Kidney (tissue), 14 donors: ENCODE measurements around the gene VPS33B. TPM values are rescaled to one million over a fixed set of nuclear protein-coding genes. Genes with fewer than 3 reads are reported as not detected.
"Not testable (repeated sequence)": the region's sequence is repeated elsewhere in the genome, so short reads cannot be mapped to it uniquely, and the experiment has no call there.

Experiments
- DNase-seq, 5 donors: peaks; one replicate each; pipeline ENCODE4 v3.0.0-alpha.2; 2013 to 2020
- FAIRE-seq: peaks from 2 replicates; lab custom pipeline; 2012; peaks lifted over from hg19 to GRCh38; lab: Jason Lieb, UNC
- H3K27ac ChIP-seq, 2 donors: one replicate each; pipeline ENCODE4 v1.7.0; 2013; ENCODE audit warnings: low read depth in 2 of 2, low read length in 2 of 2, inconsistent platforms in 1 of 2
- H3K27me3 ChIP-seq: one replicate; pipeline ENCODE4 v1.7.1; 2013; ENCODE audit warnings: low read length, inconsistent platforms; ENCODE audit not compliant: control insufficient read depth, insufficient read depth
- H3K36me3 ChIP-seq, 3 donors: one replicate each; pipeline versions ENCODE4 v1.7.0 to v1.7.1; 2013; ENCODE audit warnings: low read length in 3 of 3, control low read depth in 1 of 3, inconsistent platforms in 1 of 3; ENCODE audit not compliant: insufficient read depth in 3 of 3, control insufficient read depth in 2 of 3
- H3K4me1 ChIP-seq, 3 donors: one replicate each; pipeline versions ENCODE4 v1.7.0 to v1.7.1; 2013; ENCODE audit warnings: low read length in 3 of 3, inconsistent platforms in 1 of 3, low read depth in 1 of 3; ENCODE audit not compliant: control insufficient read depth in 2 of 3, insufficient read depth in 2 of 3
- H3K4me3 ChIP-seq, 3 donors: one replicate each; pipeline versions ENCODE4 v1.7.0 to v1.8.1; 2013; ENCODE audit warnings: low read length in 3 of 3, control low read depth in 1 of 3, inconsistent platforms in 1 of 3
- H3K9ac ChIP-seq, 3 donors: one replicate each; pipeline versions ENCODE4 v1.7.0 to v1.7.1; 2013; ENCODE audit warnings: low read length in 3 of 3, control low read depth in 1 of 3, inconsistent platforms in 1 of 3
- H3K9me3 ChIP-seq, 3 donors: one replicate each; pipeline versions ENCODE4 v1.7.0 to v1.7.1; 2013; ENCODE audit warnings: low read length in 3 of 3, control low read depth in 1 of 3, inconsistent platforms in 1 of 3; ENCODE audit not compliant: control insufficient read depth in 2 of 3, insufficient read depth in 1 of 3
- intact Hi-C: fragments of 100-400 bp; cut with DNase I; formaldehyde crosslinking; loops from one replicate; pipeline ENCODE4 v1.11.1; 2022
- polyA plus RNA-seq: library from polyadenylated mRNA; stranded (reverse); fragments of 350-450 nt; fragmentation: Illumina TruSeq; extraction: RNeasy Lipid Tissue Mini Kit (QIAGEN cat#74804); gene quantifications from one replicate; pipeline ENCODE4 v1.2.3, GENCODE V29; 2014; ENCODE audit warnings: low read depth, low replicate concordance; ENCODE audit not compliant: insufficient read depth
- total RNA-seq: library from RNA; stranded (reverse); fragmentation: NEBNext Ultra II Directional; extraction: Animal tissue kit (Norgen Biotek cat#: 25700); gene quantifications from one replicate; pipeline ENCODE4 v1.2.1, GENCODE V29; 2021
- TF ChIP-seq, protein P1 (sequence below): IDR thresholded peaks from 3 replicates; pipeline ENCODE4 v1.5.1; 2012; ENCODE audit warnings: mild to moderate bottlenecking, moderate library complexity, borderline replicate concordance; ENCODE audit not compliant: insufficient read depth; ENCODE audit errors: extremely low read depth
- donor health status: control.
- donor health status: control.
- donor health status: control.
- donor health status: control.
- donor health status: control.
- donor health status: DM: yes; HTN: yes; CAD: no.
- donor health status: Normal renal cell carcinoma (clear cell type).

VPS33B gene
- total and polyA plus RNA-seq, 2 donors from 2014 or later, result 15.5 to 18.5 TPM

DNA sequence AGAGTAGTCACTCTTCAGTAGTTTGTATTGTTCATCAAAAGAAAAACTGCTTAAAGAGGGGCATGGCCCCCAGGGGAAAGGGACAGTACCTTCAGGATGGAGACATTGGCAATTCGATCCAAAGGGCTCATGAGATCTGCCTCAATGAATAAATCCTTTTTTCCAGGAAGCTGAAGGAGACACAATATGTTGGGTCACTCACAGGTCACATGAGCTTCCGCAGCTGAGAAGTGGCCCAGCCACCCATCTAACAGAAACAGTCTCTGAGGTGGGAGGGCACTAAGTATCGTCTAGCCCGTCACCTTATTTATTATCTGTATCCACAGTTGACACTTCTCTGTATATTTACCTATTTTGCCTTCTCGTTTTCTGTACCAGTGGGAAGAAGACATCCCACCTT, 4.7 kb downstream of the VPS33B start:
- peaks cover 0 to 6% (median 4%) of the 10 kb centered on the region in 3 donors for H3K4me1 ChIP-seq
- H3K36me3 ChIP-seq, result peaks cover 4 to 12% (median 7%) of the 10 kb centered on the region in 3 donors
- no peak for FAIRE-seq
- TF ChIP-seq, protein P1, sequence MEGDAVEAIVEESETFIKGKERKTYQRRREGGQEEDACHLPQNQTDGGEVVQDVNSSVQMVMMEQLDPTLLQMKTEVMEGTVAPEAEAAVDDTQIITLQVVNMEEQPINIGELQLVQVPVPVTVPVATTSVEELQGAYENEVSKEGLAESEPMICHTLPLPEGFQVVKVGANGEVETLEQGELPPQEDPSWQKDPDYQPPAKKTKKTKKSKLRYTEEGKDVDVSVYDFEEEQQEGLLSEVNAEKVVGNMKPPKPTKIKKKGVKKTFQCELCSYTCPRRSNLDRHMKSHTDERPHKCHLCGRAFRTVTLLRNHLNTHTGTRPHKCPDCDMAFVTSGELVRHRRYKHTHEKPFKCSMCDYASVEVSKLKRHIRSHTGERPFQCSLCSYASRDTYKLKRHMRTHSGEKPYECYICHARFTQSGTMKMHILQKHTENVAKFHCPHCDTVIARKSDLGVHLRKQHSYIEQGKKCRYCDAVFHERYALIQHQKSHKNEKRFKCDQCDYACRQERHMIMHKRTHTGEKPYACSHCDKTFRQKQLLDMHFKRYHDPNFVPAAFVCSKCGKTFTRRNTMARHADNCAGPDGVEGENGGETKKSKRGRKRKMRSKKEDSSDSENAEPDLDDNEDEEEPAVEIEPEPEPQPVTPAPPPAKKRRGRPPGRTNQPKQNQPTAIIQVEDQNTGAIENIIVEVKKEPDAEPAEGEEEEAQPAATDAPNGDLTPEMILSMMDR, result no peak
- H3K4me3 ChIP-seq, result no peak overlapping the region
- intact Hi-C loops, result no loop called here
- H3K27ac ChIP-seq, result no peak overlapping the region
- no peak overlapping the region for H3K9ac ChIP-seq
- peak in 2 of 5 donors; percentile 11 to 29 for DNase-seq
- no peaks in the 10 kb centered on the region for H3K27me3 ChIP-seq
- H3K9me3 ChIP-seq, result no peaks in the 10 kb centered on the region

DNA sequence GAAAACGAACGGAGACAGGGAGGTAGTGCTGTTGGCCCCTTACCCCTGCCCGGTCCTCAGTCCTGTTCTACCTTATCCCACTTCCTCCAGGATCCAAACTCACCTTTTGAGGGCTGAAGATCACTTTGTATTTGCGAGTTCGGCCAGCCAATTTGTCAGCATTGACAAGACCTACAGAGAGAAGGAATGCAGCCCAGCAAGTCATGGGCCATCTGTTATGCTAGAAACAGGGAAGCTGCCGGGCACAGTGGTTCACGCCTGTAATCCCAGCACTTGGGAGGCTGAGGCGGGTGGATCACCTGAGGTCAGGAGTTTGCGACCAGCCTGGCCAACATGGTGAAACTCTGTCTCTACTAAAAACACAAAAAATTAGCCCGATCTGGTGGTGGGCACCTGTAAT, 8.7 kb downstream of the VPS33B start:
- H3K4me1 ChIP-seq, H3K9me3 ChIP-seq, H3K27ac ChIP-seq, DNase-seq, intact Hi-C loops, FAIRE-seq, H3K9ac ChIP-seq, H3K4me3 ChIP-seq, H3K27me3 ChIP-seq: not testable (repeated sequence)
- peaks cover 4 to 20% (median 17%) of the 10 kb centered on the region in 3 donors for H3K36me3 ChIP-seq

DNA sequence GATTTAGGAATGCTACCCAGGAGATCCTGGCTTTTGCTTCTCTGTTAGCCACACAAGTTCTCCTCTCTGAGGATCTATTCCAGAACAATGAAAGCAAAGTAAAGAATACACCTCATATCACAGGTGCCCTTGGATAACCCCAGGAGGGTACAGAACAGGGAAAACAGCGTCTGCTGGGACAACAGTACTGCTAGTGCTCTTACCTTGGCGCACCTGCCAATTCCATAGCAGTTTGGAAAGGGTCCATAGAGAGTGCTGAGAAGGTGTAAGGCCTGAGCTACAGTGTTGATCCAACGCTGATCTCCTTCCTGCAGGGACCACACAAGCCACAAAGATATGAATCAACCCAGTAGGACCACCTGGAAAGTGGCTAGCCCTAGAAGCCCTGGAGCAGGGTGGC, 15.1 kb downstream of the VPS33B start:
- H3K4me3 ChIP-seq, result no peak overlapping the region
- TF ChIP-seq, protein P1, result no peak
- H3K27ac ChIP-seq, result no peak overlapping the region
- H3K36me3 ChIP-seq, result peaks cover 2 to 40% (median 39%) of the 10 kb centered on the region in 3 donors
- H3K27me3 ChIP-seq, result no peaks in the 10 kb centered on the region
- no peak for FAIRE-seq
- intact Hi-C loops, result no loop called here
- no peak for DNase-seq
- no peak overlapping the region for H3K9ac ChIP-seq
- no peaks in the 10 kb centered on the region for H3K9me3 ChIP-seq
- no peaks in the 10 kb centered on the region for H3K4me1 ChIP-seq

DNA sequence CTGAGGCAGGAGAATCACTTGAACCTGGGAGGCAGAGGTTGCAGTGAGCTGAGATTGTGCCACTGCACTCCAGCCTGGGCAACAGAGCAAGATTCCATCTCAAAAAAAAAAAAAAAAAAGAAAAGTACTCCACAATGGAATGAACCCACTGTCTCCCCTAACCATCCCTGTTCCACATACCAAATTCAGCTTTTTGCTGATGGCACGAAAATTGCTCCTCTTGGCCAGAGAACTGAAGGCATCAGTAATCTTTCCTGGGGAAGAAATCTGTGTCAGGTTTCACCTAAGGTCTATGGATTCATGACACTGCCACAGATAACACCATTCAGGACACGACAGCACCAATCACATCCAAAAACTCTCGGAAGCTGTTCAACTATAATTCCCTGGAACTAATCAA, 21.2 kb downstream of the VPS33B start:
- no peak overlapping the region for H3K4me3 ChIP-seq
- intact Hi-C loops, result no loop called here
- H3K36me3 ChIP-seq, result peaks cover 4 to 31% (median 27%) of the 10 kb centered on the region in 3 donors
- no peak overlapping the region for H3K27ac ChIP-seq
- TF ChIP-seq, protein P1, result no peak
- no peaks in the 10 kb centered on the region for H3K27me3 ChIP-seq
- H3K9ac ChIP-seq, result no peak overlapping the region
- H3K4me1 ChIP-seq, result no peaks in the 10 kb centered on the region
- FAIRE-seq (no peak), DNase-seq (no peak)
- no peaks in the 10 kb centered on the region for H3K9me3 ChIP-seq
